Transverse colon (tissue), 4 donors: ENCODE data around the gene RFX3. TPM values are rescaled to one million over a fixed set of nuclear protein-coding genes. Genes with fewer than 3 reads are reported as not detected.

Source experiments
- DNase-seq: peaks from one replicate; pipeline ENCODE4 v3.0.0-alpha.2; 2019
- H3K27ac ChIP-seq, 4 donors: fragments of 200-600 bp; sonication (generic); 2 replicates each; pipeline ENCODE4 v1.5.1; 2016 to 2018; ENCODE audit warnings: inconsistent platforms in 4 of 4
- H3K27me3 ChIP-seq: fragments of 200-600 bp; sonication (generic); 2 replicates; pipeline ENCODE4 v1.5.1; 2017; ENCODE audit warnings: inconsistent platforms
- H3K36me3 ChIP-seq, 4 donors: fragments of 200-600 bp; sonication (generic); 2 replicates each; pipeline ENCODE4 v1.5.1; 2017 to 2019; ENCODE audit warnings: inconsistent platforms in 4 of 4
- H3K4me1 ChIP-seq, 4 donors: fragments of 200-600 bp; sonication (generic); 2 replicates each; pipeline ENCODE4 v1.5.1; 2017 to 2020; ENCODE audit warnings: inconsistent platforms in 4 of 4
- H3K4me3 ChIP-seq, 4 donors: fragments of 200-600 bp; sonication (generic); 1 replicate in 1 of 4; 2 replicates in 3 of 4; pipeline versions ENCODE4 v1.5.1 to v1.6.1; 2017 to 2019; ENCODE audit warnings: inconsistent platforms in 4 of 4
- H3K9me3 ChIP-seq, 2 donors: fragments of 200-600 bp; sonication (generic); 2 replicates each; pipeline ENCODE4 v1.5.1; 2017 to 2019; ENCODE audit warnings: inconsistent platforms in 2 of 2
- EP300 ChIP-seq: sonication (generic); formaldehyde crosslinking; IDR thresholded peaks from one replicate; pipeline ENCODE4 v1.6.1; 2017; ENCODE audit warnings: antibody characterized with exemption, low read depth
- POLR2A ChIP-seq: fragments of 450-650 bp; IDR thresholded peaks from one replicate; pipeline ENCODE4 v1.6.1; 2016; ENCODE audit warnings: antibody characterized with exemption, mild to moderate bottlenecking, moderate library complexity
- POLR2AphosphoS5 ChIP-seq, 3 donors: sonication (generic); formaldehyde crosslinking; IDR thresholded peaks; one replicate each; pipeline ENCODE4 v1.6.1; 2016; ENCODE audit warnings: antibody characterized with exemption in 3 of 3
- WGBS, 2 donors: methylation state at CpG; one replicate each; pipeline ENCODE4 v1.1.5; 2018; ENCODE audit warnings: low coverage in 1 of 2; 5-methylcytosine and 5-hydroxymethylcytosine counted together
- in situ Hi-C, 4 donors: fragments of 200-750 bp; cut with MboI; loops; one replicate each; pipeline versions ENCODE4 v1.15.0 to v1.15.1; 2017; ENCODE audit warnings: low sequenced_read_pairs in 3 of 4, low pct_ligation_motif_present in 1 of 4, low pct_unique_long_range_greater_than_20kb in 1 of 4
- intact Hi-C: fragments of 100-400 bp; cut with DNase I; formaldehyde crosslinking; loops from one replicate; pipeline ENCODE4 v1.15.1; 2023; ENCODE audit warnings: low total_unique reads
- total RNA-seq, 4 donors: library from RNA; depleted of rRNA; stranded (reverse); fragments of >200 nt; gene quantifications; one replicate each; pipeline ENCODE4 v1.1.0, GENCODE V29; 2016
- TF ChIP-seq, protein P1 (sequence below), 5 experiments: fragments of 200-600 bp in 3 of 5; fragments of 450-650 bp in 2 of 5; sonication (generic) in 3 of 5; IDR thresholded peaks; 1 replicate in 2 of 5; 2 replicates in 3 of 5; pipeline ENCODE4 v1.5.1; 2016 to 2017; ENCODE audit warnings: antibody characterized with exemption in 5 of 5, inconsistent platforms in 3 of 5, mild to moderate bottlenecking in 2 of 5, moderate library complexity in 1 of 5

The RFX3 gene
- total RNA-seq, 4 donors from 2014 or later = 3.5 to 21.9 (median 7.1) TPM

- no peaks in the 10 kb centered on the region for H3K4me1 ChIP-seq
- 98 to 100% methylated on average over 1 to 2 of the region's 2 CpGs for WGBS, 2 donors
- H3K36me3 ChIP-seq = no peaks in the 10 kb centered on the region
- in situ Hi-C loops (loop anchor here in 1 of 4 donors (25.0 kb wide), 1 partner anchor 282 kb away; no protein-coding TSS in a partner anchor), intact Hi-C loops (no loop called here)
- no peaks in the 10 kb centered on the region for H3K9me3 ChIP-seq
- no peak for TF ChIP-seq POLR2A
- TF ChIP-seq EP300 = no peak
- TF ChIP-seq, protein P1, sequence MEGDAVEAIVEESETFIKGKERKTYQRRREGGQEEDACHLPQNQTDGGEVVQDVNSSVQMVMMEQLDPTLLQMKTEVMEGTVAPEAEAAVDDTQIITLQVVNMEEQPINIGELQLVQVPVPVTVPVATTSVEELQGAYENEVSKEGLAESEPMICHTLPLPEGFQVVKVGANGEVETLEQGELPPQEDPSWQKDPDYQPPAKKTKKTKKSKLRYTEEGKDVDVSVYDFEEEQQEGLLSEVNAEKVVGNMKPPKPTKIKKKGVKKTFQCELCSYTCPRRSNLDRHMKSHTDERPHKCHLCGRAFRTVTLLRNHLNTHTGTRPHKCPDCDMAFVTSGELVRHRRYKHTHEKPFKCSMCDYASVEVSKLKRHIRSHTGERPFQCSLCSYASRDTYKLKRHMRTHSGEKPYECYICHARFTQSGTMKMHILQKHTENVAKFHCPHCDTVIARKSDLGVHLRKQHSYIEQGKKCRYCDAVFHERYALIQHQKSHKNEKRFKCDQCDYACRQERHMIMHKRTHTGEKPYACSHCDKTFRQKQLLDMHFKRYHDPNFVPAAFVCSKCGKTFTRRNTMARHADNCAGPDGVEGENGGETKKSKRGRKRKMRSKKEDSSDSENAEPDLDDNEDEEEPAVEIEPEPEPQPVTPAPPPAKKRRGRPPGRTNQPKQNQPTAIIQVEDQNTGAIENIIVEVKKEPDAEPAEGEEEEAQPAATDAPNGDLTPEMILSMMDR (IDR thresholded peaks at IDR 0.05) = no peak
- TF ChIP-seq POLR2AphosphoS5 (IDR thresholded peaks at IDR 0.05) = no peak
- no peak overlapping the region for H3K27ac ChIP-seq
- H3K4me3 ChIP-seq = no peak overlapping the region
- no peak for DNase-seq
- no peaks in the 10 kb centered on the region for H3K27me3 ChIP-seq
Observed at GRCh38 chr9:3455094-3455493, 70.7 kb downstream of the RFX3 start.

- H3K27me3 ChIP-seq = no peaks in the 10 kb centered on the region
- H3K27ac ChIP-seq = no peak overlapping the region
- TF ChIP-seq EP300 (no peak), POLR2A (no peak), POLR2AphosphoS5 (IDR thresholded peaks at IDR 0.05) (no peak)
- TF ChIP-seq, protein P1 (IDR thresholded peaks at IDR 0.05) = no peak
- no peaks in the 10 kb centered on the region for H3K36me3 ChIP-seq
- intact Hi-C loops (no loop called here), in situ Hi-C loops (loop anchor here in 1 of 4 donors (25.0 kb wide), 1 partner anchor 285 kb away; no protein-coding TSS in a partner anchor)
- H3K4me3 ChIP-seq = no peak overlapping the region
- H3K9me3 ChIP-seq = no peaks in the 10 kb centered on the region
- WGBS, 2 donors = 97% methylated on average over 1 of the region's 1 CpG; no CpG with 5 or more reads in 1 of the 2 donors
- DNase-seq = no peak
- H3K4me1 ChIP-seq = peaks cover 0 to 5% (median 0%) of the 10 kb centered on the region in 4 donors
Observed at GRCh38 chr9:3451956-3452355, 73.8 kb downstream of the RFX3 start.

- in situ Hi-C loops = loop anchor here in 2 of 4 donors (25.0 kb wide), 2 partner anchors 210 to 585 kb away; no protein-coding TSS in a partner anchor
- Histone ChIP-seq H3K4me3 (no peak overlapping the region), H3K27ac (no peak overlapping the region), H3K27me3 (no peaks in the 10 kb centered on the region), H3K4me1 (peaks cover 0 to 5% (median 0%) of the 10 kb centered on the region in 4 donors), H3K9me3 (no peaks in the 10 kb centered on the region), H3K36me3 (no peaks in the 10 kb centered on the region)
- no peak for DNase-seq
- intact Hi-C loops = no loop called here
- 50 to 83% methylated on average over 1 of the region's 1 CpG for WGBS, 2 donors
- TF ChIP-seq POLR2AphosphoS5 (IDR thresholded peaks at IDR 0.05) (no peak), POLR2A (no peak), EP300 (no peak)
- TF ChIP-seq, protein P1 (IDR thresholded peaks at IDR 0.05) = no peak
Observed at GRCh38 chr9:3447788-3448187, 78.0 kb downstream of the RFX3 start.

DNA sequence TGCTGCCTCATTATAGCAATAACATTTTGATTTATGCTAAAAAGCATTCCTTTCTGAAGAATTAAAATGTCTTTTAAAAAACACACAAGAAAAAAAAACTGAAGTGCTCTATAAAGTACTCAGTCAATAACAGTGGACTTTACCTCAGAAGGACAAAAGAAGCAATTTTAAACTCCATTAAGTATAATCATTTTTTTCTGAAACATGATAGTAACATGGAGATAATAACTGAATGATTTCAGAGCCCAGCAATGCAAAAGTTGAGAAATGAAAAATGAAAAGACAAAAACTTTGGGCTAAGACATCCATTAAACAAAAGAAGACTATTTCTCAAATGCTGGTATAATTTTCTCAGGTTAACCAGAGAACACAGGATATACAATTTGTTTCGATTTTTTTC is 78.7 kb downstream of the RFX3 start:
- H3K9me3 ChIP-seq = no peaks in the 10 kb centered on the region
- DNase-seq = no peak
- H3K4me3 ChIP-seq = no peak overlapping the region
- H3K27me3 ChIP-seq = no peaks in the 10 kb centered on the region
- H3K27ac ChIP-seq = no peak overlapping the region
- in situ Hi-C loops = loop anchor here in 2 of 4 donors (25.0 kb wide), 2 partner anchors 210 to 585 kb away; no protein-coding TSS in a partner anchor
- no peaks in the 10 kb centered on the region for H3K36me3 ChIP-seq
- intact Hi-C loops = no loop called here
- 69 to 79% methylated on average over 1 of the region's 1 CpG for WGBS, 2 donors
- TF ChIP-seq POLR2AphosphoS5 (IDR thresholded peaks at IDR 0.05) (no peak), POLR2A (no peak), EP300 (no peak)
- TF ChIP-seq, protein P1 (IDR thresholded peaks at IDR 0.05) = no peak
- H3K4me1 ChIP-seq = peaks cover 0 to 5% (median 0%) of the 10 kb centered on the region in 4 donors
